GM23248 (cell line): ENCODE results near the gene S1PR1. TPM values are rescaled to one million over a fixed set of nuclear protein-coding genes. Genes with fewer than 3 reads are reported as not detected.

ENCODE experiments used
- DNase-seq: peaks from one replicate; pipeline ENCODE4 v3.0.0-alpha.2; 2015
- H2AFZ ChIP-seq: fragments of 200-600 bp; sonication (generic); 2 replicates; pipeline ENCODE4 v1.6.1; 2016; ENCODE audit warnings: antibody characterized with exemption
- H3F3A ChIP-seq: fragments of 200-600 bp; sonication (generic); 2 replicates; pipeline ENCODE4 v1.6.1; 2016; ENCODE audit warnings: mild to moderate bottlenecking, antibody characterized with exemption, mixed run types; ENCODE audit not compliant: insufficient read depth
- H3K27ac ChIP-seq: fragments of 200-600 bp; sonication (generic); 2 replicates; pipeline ENCODE4 v1.5.1; 2016; ENCODE audit warnings: mild to moderate bottlenecking
- H3K27me3 ChIP-seq: fragments of 200-600 bp; sonication (generic); replicated peaks from 2 replicates; pipeline ENCODE4 v1.6.1; 2016; ENCODE audit warnings: mild to moderate bottlenecking; ENCODE audit not compliant: insufficient read depth
- H3K36me3 ChIP-seq: fragments of 200-600 bp; sonication (generic); 2 replicates; pipeline ENCODE4 v1.6.1; 2016; ENCODE audit warnings: low read depth, mild to moderate bottlenecking
- H3K4me1 ChIP-seq: fragments of 200-600 bp; sonication (generic); 2 replicates; pipeline ENCODE4 v1.6.1; 2016; ENCODE audit warnings: mild to moderate bottlenecking; ENCODE audit not compliant: insufficient read depth
- H3K4me2 ChIP-seq: fragments of 200-600 bp; sonication (generic); one replicate; pipeline ENCODE4 v1.6.1; 2016; ENCODE audit warnings: mild to moderate bottlenecking; ENCODE audit not compliant: unreplicated experiment
- H3K4me3 ChIP-seq: fragments of 200-600 bp; sonication (generic); 2 replicates; pipeline ENCODE4 v1.5.1; 2016; ENCODE audit warnings: mild to moderate bottlenecking
- H3K79me2 ChIP-seq: fragments of 200-600 bp; sonication (generic); 2 replicates; pipeline ENCODE4 v1.6.1; 2016; ENCODE audit warnings: mild to moderate bottlenecking; ENCODE audit not compliant: insufficient read depth
- H3K9ac ChIP-seq: fragments of 200-600 bp; sonication (generic); 2 replicates; pipeline ENCODE4 v1.6.1; 2016; ENCODE audit warnings: mild to moderate bottlenecking
- H3K9me2 ChIP-seq: fragments of 200-600 bp; sonication (generic); 2 replicates; pipeline ENCODE4 v1.6.1; 2016; ENCODE audit warnings: mixed run types, mild to moderate bottlenecking, moderate library complexity; ENCODE audit not compliant: insufficient read depth
- H3K9me3 ChIP-seq: fragments of 200-600 bp; sonication (generic); one replicate; pipeline ENCODE4 v1.6.1; 2017; ENCODE audit warnings: low read depth
- H4K20me1 ChIP-seq: fragments of 200-600 bp; sonication (generic); 2 replicates; pipeline ENCODE4 v1.6.0; 2016; ENCODE audit not compliant: insufficient read depth
- EZH2 ChIP-seq: fragments of 200-600 bp; sonication (generic); IDR thresholded peaks from 2 replicates; pipeline ENCODE4 v1.6.1; 2018; ENCODE audit warnings: antibody characterized with exemption, mild to moderate bottlenecking; ENCODE audit not compliant: insufficient read depth, poor library complexity, severe bottlenecking
- EZH2phosphoT487 ChIP-seq: fragments of 200-600 bp; sonication (generic); IDR thresholded peaks from 2 replicates; pipeline ENCODE4 v1.6.1; 2018; ENCODE audit warnings: antibody characterized with exemption, moderate library complexity, mild to moderate bottlenecking, low read depth; ENCODE audit not compliant: insufficient read depth
- WGBS, 2 experiments: methylation state at CpG; one replicate each; pipeline ENCODE4 v1.1.6; 2015 to 2017; ENCODE audit warnings: low lambda C conversion rate in 2 of 2, low coverage in 1 of 2; ENCODE audit errors: missing lambda C conversion rate in 2 of 2; 5-methylcytosine and 5-hydroxymethylcytosine counted together
- in situ Hi-C: fragments of 300-500 bp; cut with MboI; formaldehyde crosslinking; loops from 2 replicates; pipeline ENCODE4 v1.15.0; 2020
- polyA plus RNA-seq: library from polyadenylated mRNA; unstranded; fragments of >200 nt; fragmentation: Nextera tagmentation; extraction: Ambion mirVana; gene quantifications from 2 replicates; pipeline ENCODE4 v1.2.1, GENCODE V29; 2016
- total RNA-seq: library from RNA; depleted of rRNA; stranded (reverse); fragments of >200 nt; shearing (Covaris generic); gene quantifications from 2 replicates; pipeline ENCODE4 v1.2.3, GENCODE V29; 2014

Gene S1PR1
- total and polyA plus RNA-seq, 2 experiments from 2014 or later, result 44.3 to 48.5 TPM

DNA sequence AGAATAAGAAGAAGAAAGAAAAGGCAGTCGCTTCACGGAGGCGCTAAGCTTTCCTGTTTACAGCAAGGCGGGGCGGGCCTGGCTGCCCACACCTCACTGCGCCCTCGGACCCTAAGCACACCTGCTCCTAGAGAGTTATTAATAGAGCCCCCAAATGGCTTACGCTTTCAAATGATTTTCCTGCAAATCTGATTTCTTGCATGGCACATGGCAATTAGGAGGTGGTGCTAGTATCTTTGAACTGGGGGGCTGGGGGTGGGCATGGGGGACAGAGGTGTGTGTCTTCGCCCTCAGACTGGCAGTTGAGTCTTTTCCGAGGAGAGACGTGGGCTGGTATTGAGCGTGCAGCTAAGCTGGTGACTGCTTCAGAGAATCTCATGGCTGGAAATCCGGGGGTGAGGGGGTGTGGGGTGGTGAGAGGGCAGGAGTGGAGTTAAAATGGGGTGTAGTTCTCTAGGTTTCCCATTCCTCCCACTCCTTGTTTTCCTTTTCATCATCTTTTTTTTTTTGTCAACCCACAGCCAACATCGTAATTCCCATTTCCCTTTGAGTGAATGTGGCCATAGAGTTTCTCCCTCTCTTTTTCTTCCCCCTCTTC, 1.3 kb downstream of the S1PR1 start:
- Histone ChIP-seq H3K9ac (peak overlapping the region; percentile 76), H3F3A (peaks cover 9% of the 10 kb centered on the region), H3K4me2 (peak overlapping the region; percentile 82), H3K4me1 (peaks cover 6% of the 10 kb centered on the region; the same call in 1 of the 2 replicates), H3K9me3 (no peaks in the 10 kb centered on the region), H4K20me1 (no peaks in the 10 kb centered on the region), H3K79me2 (peaks cover 36% of the 10 kb centered on the region), H3K27ac (peak overlapping the region; percentile 54), H3K36me3 (peaks cover 12% of the 10 kb centered on the region), H3K4me3 (peak overlapping the region; percentile 88), H3K9me2 (no peaks in the 10 kb centered on the region), H2AFZ (0 out of 2 replicates have a peak overlapping the region, but pooled peaks have one; percentile 28), H3K27me3 (no peaks in the 10 kb centered on the region)
- 7 to 10% methylated on average over 9 to 14 of the region's 14 CpGs for WGBS, 2 experiments
- TF ChIP-seq EZH2 (no peak), EZH2phosphoT487 (no peak)
- DNase-seq, result peak; percentile 50
- in situ Hi-C loops, result no loop called here

DNA sequence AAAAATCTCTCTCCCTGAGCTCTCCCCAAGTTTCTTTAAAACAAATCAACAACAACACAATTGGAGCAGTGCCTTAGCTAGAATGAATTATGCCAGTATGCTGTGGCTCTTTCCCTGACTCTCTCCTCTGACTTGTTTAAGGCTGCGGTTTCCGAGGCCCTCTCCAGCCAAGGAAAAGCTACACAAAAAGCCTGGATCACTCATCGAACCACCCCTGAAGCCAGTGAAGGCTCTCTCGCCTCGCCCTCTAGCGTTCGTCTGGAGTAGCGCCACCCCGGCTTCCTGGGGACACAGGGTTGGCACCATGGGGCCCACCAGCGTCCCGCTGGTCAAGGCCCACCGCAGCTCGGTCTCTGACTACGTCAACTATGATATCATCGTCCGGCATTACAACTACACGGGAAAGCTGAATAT, 1.9 kb downstream of the S1PR1 start:
- peaks cover 12% of the 10 kb centered on the region for H3K36me3 ChIP-seq
- peaks cover 6% of the 10 kb centered on the region; the same call in 1 of the 2 replicates for H3K4me1 ChIP-seq
- H3K27me3 ChIP-seq, result no peaks in the 10 kb centered on the region
- H3K4me3 ChIP-seq, result peak overlapping the region; percentile 88
- peaks cover 9% of the 10 kb centered on the region for H3F3A ChIP-seq
- peak; percentile 97 for DNase-seq
- peak overlapping the region; percentile 82 for H3K4me2 ChIP-seq
- peaks cover 36% of the 10 kb centered on the region for H3K79me2 ChIP-seq
- H3K9me2 ChIP-seq, result no peaks in the 10 kb centered on the region
- H2AFZ ChIP-seq, result 0 out of 2 replicates have a peak overlapping the region, but pooled peaks have one; percentile 28
- 7 to 10% methylated on average over 17 of the region's 17 CpGs for WGBS, 2 experiments
- in situ Hi-C loops, result no loop called here
- H3K27ac ChIP-seq, result peak overlapping the region; percentile 54
- no peaks in the 10 kb centered on the region for H4K20me1 ChIP-seq
- peak overlapping the region; percentile 76 for H3K9ac ChIP-seq
- no peak for TF ChIP-seq EZH2
- no peak for TF ChIP-seq EZH2phosphoT487
- H3K9me3 ChIP-seq, result no peaks in the 10 kb centered on the region

DNA sequence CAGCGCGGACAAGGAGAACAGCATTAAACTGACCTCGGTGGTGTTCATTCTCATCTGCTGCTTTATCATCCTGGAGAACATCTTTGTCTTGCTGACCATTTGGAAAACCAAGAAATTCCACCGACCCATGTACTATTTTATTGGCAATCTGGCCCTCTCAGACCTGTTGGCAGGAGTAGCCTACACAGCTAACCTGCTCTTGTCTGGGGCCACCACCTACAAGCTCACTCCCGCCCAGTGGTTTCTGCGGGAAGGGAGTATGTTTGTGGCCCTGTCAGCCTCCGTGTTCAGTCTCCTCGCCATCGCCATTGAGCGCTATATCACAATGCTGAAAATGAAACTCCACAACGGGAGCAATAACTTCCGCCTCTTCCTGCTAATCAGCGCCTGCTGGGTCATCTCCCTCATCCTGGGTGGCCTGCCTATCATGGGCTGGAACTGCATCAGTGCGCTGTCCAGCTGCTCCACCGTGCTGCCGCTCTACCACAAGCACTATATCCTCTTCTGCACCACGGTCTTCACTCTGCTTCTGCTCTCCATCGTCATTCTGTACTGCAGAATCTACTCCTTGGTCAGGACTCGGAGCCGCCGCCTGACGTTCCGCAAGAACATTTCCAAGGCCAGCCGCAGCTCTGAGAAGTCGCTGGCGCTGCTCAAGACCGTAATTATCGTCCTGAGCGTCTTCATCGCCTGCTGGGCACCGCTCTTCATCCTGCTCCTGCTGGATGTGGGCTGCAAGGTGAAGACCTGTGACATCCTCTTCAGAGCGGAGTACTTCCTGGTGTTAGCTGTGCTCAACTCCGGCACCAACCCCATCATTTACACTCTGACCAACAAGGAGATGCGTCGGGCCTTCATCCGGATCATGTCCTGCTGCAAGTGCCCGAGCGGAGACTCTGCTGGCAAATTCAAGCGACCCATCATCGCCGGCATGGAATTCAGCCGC, 2.5 kb downstream of the S1PR1 start:
- in situ Hi-C loops, result no loop called here
- 93 to 94% methylated on average over 42 of the region's 42 CpGs for WGBS, 2 experiments
- TF ChIP-seq EZH2 (no peak), EZH2phosphoT487 (no peak)

DNA sequence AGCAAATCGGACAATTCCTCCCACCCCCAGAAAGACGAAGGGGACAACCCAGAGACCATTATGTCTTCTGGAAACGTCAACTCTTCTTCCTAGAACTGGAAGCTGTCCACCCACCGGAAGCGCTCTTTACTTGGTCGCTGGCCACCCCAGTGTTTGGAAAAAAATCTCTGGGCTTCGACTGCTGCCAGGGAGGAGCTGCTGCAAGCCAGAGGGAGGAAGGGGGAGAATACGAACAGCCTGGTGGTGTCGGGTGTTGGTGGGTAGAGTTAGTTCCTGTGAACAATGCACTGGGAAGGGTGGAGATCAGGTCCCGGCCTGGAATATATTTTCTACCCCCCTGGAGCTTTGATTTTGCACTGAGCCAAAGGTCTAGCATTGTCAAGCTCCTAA, 3.2 kb downstream of the S1PR1 start:
- peaks cover 6% of the 10 kb centered on the region; the same call in 1 of the 2 replicates for H3K4me1 ChIP-seq
- H4K20me1 ChIP-seq, result no peaks in the 10 kb centered on the region
- H3F3A ChIP-seq, result peaks cover 14% of the 10 kb centered on the region
- no peak overlapping the region for H3K27ac ChIP-seq
- no peak overlapping the region for H3K9ac ChIP-seq
- H3K4me2 ChIP-seq, result no peak overlapping the region
- H3K9me2 ChIP-seq, result no peaks in the 10 kb centered on the region
- no peak overlapping the region for H2AFZ ChIP-seq
- no peaks in the 10 kb centered on the region for H3K9me3 ChIP-seq
- peaks cover 36% of the 10 kb centered on the region for H3K79me2 ChIP-seq
- DNase-seq, result no peak
- in situ Hi-C loops, result no loop called here
- TF ChIP-seq EZH2phosphoT487, result no peak
- TF ChIP-seq EZH2, result no peak
- no peak overlapping the region for H3K4me3 ChIP-seq
- H3K27me3 ChIP-seq, result no peaks in the 10 kb centered on the region
- WGBS, 2 experiments, result 88 to 93% methylated on average over 10 of the region's 10 CpGs
- H3K36me3 ChIP-seq, result peaks cover 12% of the 10 kb centered on the region

More for the DNA sequence above, 2.5 kb downstream of the S1PR1 start:
- Histone ChIP-seq H3K4me1 (peaks cover 6% of the 10 kb centered on the region; the same call in 1 of the 2 replicates), H3K36me3 (peaks cover 12% of the 10 kb centered on the region), H3K27ac (no peak overlapping the region), H2AFZ (no peak overlapping the region), H3K79me2 (peaks cover 36% of the 10 kb centered on the region), H3K4me3 (peak overlapping the region; percentile 88; the same call in 1 of the 2 replicates), H3K27me3 (no peaks in the 10 kb centered on the region), H4K20me1 (no peaks in the 10 kb centered on the region), H3K9ac (no peak overlapping the region), H3F3A (peaks cover 11% of the 10 kb centered on the region), H3K9me2 (no peaks in the 10 kb centered on the region), H3K9me3 (no peaks in the 10 kb centered on the region), H3K4me2 (no peak overlapping the region)
- DNase-seq, result no peak
